Measurements from ENCODE around the gene IL15. TPM values are rescaled to one million over a fixed set of nuclear protein-coding genes. Genes with fewer than 3 reads are reported as not detected.

Gene IL15
- total RNA-seq, 1 donor from 2014 or later = 1.3 TPM

DNA sequence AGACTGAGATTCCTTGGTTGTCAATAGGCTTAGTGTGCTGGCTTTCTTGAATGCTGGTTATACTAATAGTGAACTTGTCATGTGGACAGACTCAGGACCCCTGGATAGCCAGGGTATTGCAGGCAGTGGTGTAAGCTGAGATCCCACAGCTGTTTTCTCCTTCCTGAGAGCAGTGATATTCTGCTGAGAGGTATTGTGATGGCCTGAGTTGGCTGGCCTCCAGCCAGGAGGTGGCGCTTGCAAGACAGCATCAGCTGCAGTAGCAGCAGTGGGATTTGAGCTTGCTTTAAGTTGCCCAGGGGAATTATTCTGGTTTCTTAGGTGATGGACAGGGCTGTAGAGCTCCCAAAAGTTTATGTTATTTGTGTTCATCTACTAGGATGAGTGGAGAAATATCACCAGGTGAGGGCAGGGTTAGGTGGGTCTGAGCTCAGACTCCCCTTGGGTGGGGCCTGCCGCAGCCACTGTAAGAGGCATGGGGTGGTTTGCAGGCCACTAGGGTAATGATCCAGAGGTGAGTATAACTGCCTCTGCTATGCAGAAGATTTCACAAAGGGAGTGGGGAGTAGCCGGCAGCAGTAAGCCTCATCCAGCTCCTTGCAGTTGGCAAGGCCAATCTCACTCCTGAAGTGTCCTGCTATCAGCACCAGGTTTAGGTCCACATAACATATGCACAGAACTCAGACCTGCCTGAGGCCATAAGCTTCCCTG lies 66.2 kb downstream of the IL15 start:
- no peak for DNase-seq (ENCODE audit: low spot score)
- no peak overlapping the region for H3K27ac Mint-ChIP-seq (ENCODE audit: unreplicated experiment)
- peaks cover 22% of the 10 kb centered on the region for H3K9me3 Mint-ChIP-seq (ENCODE audit: low read depth)
- H3K4me3 Mint-ChIP-seq (ENCODE audit: unreplicated experiment) = no peak overlapping the region
- H3K27me3 Mint-ChIP-seq (ENCODE audit: low read depth) = no peaks in the 10 kb centered on the region
- peaks cover 10% of the 10 kb centered on the region for H3K36me3 Mint-ChIP-seq (ENCODE audit: low read depth)
- H3K4me1 Mint-ChIP-seq (ENCODE audit: low read depth) = no peaks in the 10 kb centered on the region
- no peak for TF ChIP-seq CTCF (IDR thresholded peaks at IDR 0.05)

- Mint-ChIP-seq H3K4me3 (ENCODE audit: unreplicated experiment) (no peak overlapping the region), H3K27ac (ENCODE audit: unreplicated experiment) (no peak overlapping the region), H3K9me3 (ENCODE audit: low read depth) (peaks cover 23% of the 10 kb centered on the region), H3K36me3 (ENCODE audit: low read depth) (peaks cover 10% of the 10 kb centered on the region), H3K4me1 (ENCODE audit: low read depth) (no peaks in the 10 kb centered on the region), H3K27me3 (ENCODE audit: low read depth) (no peaks in the 10 kb centered on the region)
- DNase-seq (ENCODE audit: low spot score) = no peak
- TF ChIP-seq CTCF (IDR thresholded peaks at IDR 0.05) = peak; percentile 50
These were observed 67.1 kb downstream of the IL15 start for GRCh38 chr4:141703497-141703896.

DNA sequence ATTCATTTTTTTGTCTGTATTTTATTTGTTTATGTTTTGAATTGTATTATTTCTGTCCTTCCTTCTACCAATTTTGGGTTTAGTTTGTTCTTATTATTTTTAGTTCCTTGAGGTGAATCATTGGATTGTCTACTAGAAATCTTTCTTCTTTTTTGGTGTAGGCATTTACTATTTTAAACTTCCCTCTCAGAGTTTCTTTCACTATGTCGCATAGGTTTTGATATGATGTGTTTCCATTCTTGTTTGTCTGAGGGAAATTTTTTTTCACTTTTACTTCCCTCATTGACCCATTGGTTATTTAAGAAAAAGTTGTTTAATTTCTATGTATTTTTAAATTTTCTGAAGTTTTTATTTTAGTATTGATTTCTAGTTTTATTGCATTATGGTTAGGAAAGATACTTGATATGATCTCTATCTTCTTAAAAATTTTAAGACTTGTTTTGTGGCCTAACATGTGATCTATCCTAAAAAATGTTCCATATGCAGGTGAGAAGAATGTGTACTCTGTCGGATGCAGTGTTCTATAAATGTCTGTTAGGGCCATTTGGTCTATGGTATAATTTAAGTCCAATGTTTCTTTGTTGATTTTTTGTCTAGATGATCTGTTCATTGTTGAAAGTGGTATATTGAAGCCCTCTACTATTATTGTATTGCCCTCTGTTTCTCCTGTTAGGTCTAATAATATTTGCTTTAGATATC lies 68.8 kb downstream of the IL15 start:
- Mint-ChIP-seq H3K27ac (ENCODE audit: unreplicated experiment) (no peak overlapping the region), H3K9me3 (ENCODE audit: low read depth) (peaks cover 23% of the 10 kb centered on the region), H3K4me3 (ENCODE audit: unreplicated experiment) (no peak overlapping the region)

GRCh38 chr4:141705747-141706377 lies 69.5 kb downstream of the IL15 start:
- no peak for TF ChIP-seq CTCF (IDR thresholded peaks at IDR 0.05)
- Mint-ChIP-seq H3K36me3 (ENCODE audit: low read depth) (peaks cover 10% of the 10 kb centered on the region), H3K4me1 (ENCODE audit: low read depth) (no peaks in the 10 kb centered on the region), H3K27me3 (ENCODE audit: low read depth) (no peaks in the 10 kb centered on the region), H3K27ac (ENCODE audit: unreplicated experiment) (no peak overlapping the region), H3K4me3 (ENCODE audit: unreplicated experiment) (no peak overlapping the region), H3K9me3 (ENCODE audit: low read depth) (peaks cover 23% of the 10 kb centered on the region)
- DNase-seq (ENCODE audit: low spot score) = no peak

More for the DNA sequence above, 68.8 kb downstream of the IL15 start:
- no peaks in the 10 kb centered on the region for H3K27me3 Mint-ChIP-seq (ENCODE audit: low read depth)
- H3K36me3 Mint-ChIP-seq (ENCODE audit: low read depth) = peaks cover 10% of the 10 kb centered on the region
- no peak for DNase-seq (ENCODE audit: low spot score)
- no peaks in the 10 kb centered on the region for H3K4me1 Mint-ChIP-seq (ENCODE audit: low read depth)
- TF ChIP-seq CTCF (IDR thresholded peaks at IDR 0.05) = no peak

DNA sequence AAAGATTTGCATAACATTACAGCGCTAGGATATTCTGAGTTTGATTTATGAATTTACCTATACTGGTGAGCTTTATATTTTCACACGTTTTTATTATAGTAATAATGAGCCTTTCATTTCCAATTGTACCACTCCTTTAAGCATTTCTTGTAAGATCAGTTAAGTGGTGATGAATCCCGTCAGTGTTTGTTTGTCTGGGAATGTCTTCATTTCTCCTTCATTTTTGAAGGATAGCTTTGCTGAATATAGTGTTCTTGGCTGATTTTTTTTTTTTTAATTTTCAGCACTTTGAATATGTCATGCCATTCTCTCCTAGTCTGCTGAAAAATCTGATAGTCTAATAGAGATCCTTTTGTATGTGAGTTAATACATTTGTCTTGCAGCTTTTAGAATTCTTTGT lies 70.1 kb downstream of the IL15 start:
- no peak for DNase-seq (ENCODE audit: low spot score)
- Mint-ChIP-seq H3K27ac (ENCODE audit: unreplicated experiment) (no peak overlapping the region), H3K4me3 (ENCODE audit: unreplicated experiment) (no peak overlapping the region), H3K36me3 (ENCODE audit: low read depth) (peaks cover 10% of the 10 kb centered on the region), H3K9me3 (ENCODE audit: low read depth) (peaks cover 23% of the 10 kb centered on the region), H3K4me1 (ENCODE audit: low read depth) (no peaks in the 10 kb centered on the region), H3K27me3 (ENCODE audit: low read depth) (no peaks in the 10 kb centered on the region)
- TF ChIP-seq CTCF (IDR thresholded peaks at IDR 0.05) = no peak
